ENCODE measurements around the gene AHCYL2. TPM values are rescaled to one million over a fixed set of nuclear protein-coding genes. Genes with fewer than 3 reads are reported as not detected.

The AHCYL2 gene
- total RNA-seq, 4 donors from 2014 or later = 10.8 to 14.0 (median 13.7) TPM

GRCh38 chr7:129381710-129382484, 157.1 kb downstream of the AHCYL2 start:
- intact Hi-C loops (cut with DNase I) = no loop called here
- Histone ChIP-seq H3K4me3 (no peak overlapping the region), H3K36me3 (peaks cover 0 to 58% (median 0%) of the 10 kb centered on the region in 3 donors), H3K9me3 (no peaks in the 10 kb centered on the region), H3K27ac (no peak overlapping the region), H3K4me1 (no peaks in the 10 kb centered on the region), H3K27me3 (no peaks in the 10 kb centered on the region)
- TF ChIP-seq POLR2A (IDR thresholded peaks at IDR 0.05) (no peak), CTCF (IDR thresholded peaks at IDR 0.05) (no peak)
- 89 to 93% methylated on average over 9 of the region's 9 CpGs for WGBS, 2 donors
- no peak for DNase-seq

GRCh38 chr7:129383542-129384132, 158.8 kb downstream of the AHCYL2 start:
- Histone ChIP-seq H3K4me1 (no peaks in the 10 kb centered on the region), H3K4me3 (no peak overlapping the region), H3K27me3 (no peaks in the 10 kb centered on the region), H3K9me3 (no peaks in the 10 kb centered on the region), H3K36me3 (peaks cover 0 to 67% (median 0%) of the 10 kb centered on the region in 3 donors), H3K27ac (no peak overlapping the region)
- TF ChIP-seq CTCF (IDR thresholded peaks at IDR 0.05) = no peak
- TF ChIP-seq POLR2A (IDR thresholded peaks at IDR 0.05) = no peak
- 49 to 54% methylated on average over 3 of the region's 3 CpGs for WGBS, 2 donors
- intact Hi-C loops (cut with DNase I) = no loop called here
- no peak for DNase-seq

GRCh38 chr7:129385116-129385515, 160.3 kb downstream of the AHCYL2 start:
- TF ChIP-seq POLR2A (IDR thresholded peaks at IDR 0.05) (no peak), CTCF (IDR thresholded peaks at IDR 0.05) (no peak)
- Histone ChIP-seq H3K9me3 (no peaks in the 10 kb centered on the region), H3K27ac (no peak overlapping the region), H3K27me3 (no peaks in the 10 kb centered on the region), H3K36me3 (peaks cover 0 to 72% (median 0%) of the 10 kb centered on the region in 3 donors), H3K4me1 (no peaks in the 10 kb centered on the region), H3K4me3 (no peak overlapping the region)
- 67 to 89% methylated on average over 1 of the region's 1 CpG for WGBS, 2 donors
- intact Hi-C loops (cut with DNase I) = no loop called here
- DNase-seq = no peak

- Histone ChIP-seq H3K27ac (no peak overlapping the region), H3K4me3 (no peak overlapping the region), H3K27me3 (no peaks in the 10 kb centered on the region), H3K36me3 (peaks cover 0 to 72% (median 0%) of the 10 kb centered on the region in 3 donors), H3K4me1 (no peaks in the 10 kb centered on the region), H3K9me3 (no peaks in the 10 kb centered on the region)
- TF ChIP-seq POLR2A (IDR thresholded peaks at IDR 0.05) = no peak
- no peak for TF ChIP-seq CTCF (IDR thresholded peaks at IDR 0.05)
- intact Hi-C loops (cut with DNase I) = no loop called here
- 94 to 97% methylated on average over 4 of the region's 4 CpGs for WGBS, 2 donors
- no peak for DNase-seq
Observed at GRCh38 chr7:129385598-129385997, 160.8 kb downstream of the AHCYL2 start.

GRCh38 chr7:129386506-129386905, 161.7 kb downstream of the AHCYL2 start:
- DNase-seq = no peak
- TF ChIP-seq CTCF (IDR thresholded peaks at IDR 0.05) = no peak
- TF ChIP-seq POLR2A (IDR thresholded peaks at IDR 0.05) = no peak
- Histone ChIP-seq H3K4me1 (no peaks in the 10 kb centered on the region), H3K36me3 (peaks cover 0 to 69% (median 0%) of the 10 kb centered on the region in 3 donors), H3K27ac (no peak overlapping the region), H3K4me3 (no peak overlapping the region), H3K27me3 (no peaks in the 10 kb centered on the region), H3K9me3 (no peaks in the 10 kb centered on the region)
- intact Hi-C loops (cut with DNase I) = no loop called here
